Activated CD8-positive, alpha-beta T cell treated with anti-CD3 and anti-CD28 coated beads for 36 hours (primary cell): ENCODE measurements around the gene TPST1. TPM values are rescaled to one million over a fixed set of nuclear protein-coding genes. Genes with fewer than 3 reads are reported as not detected.
"Not testable (repeated sequence)": the region's sequence is repeated elsewhere in the genome, so short reads cannot be mapped to it uniquely, and the experiment has no call there.

Experiments
- ATAC-seq: fragments of 200-7000 bp; cut with Tn5 transposase; one replicate; pipeline ENCODE4 v1.10.0; 2021; ENCODE audit warnings: mild to moderate bottlenecking, moderate library complexity
- CTCF ChIA-PET: fragments of 350-600 bp; sonication (Branson Sonifier 250); formaldehyde crosslinking; loops from one replicate; lab custom pipeline; 2021; ENCODE audit warnings: antibody characterized with exemption; lab: Charles Lee
- POLR2A ChIA-PET: fragments of 350-600 bp; sonication (Branson Sonifier 250); formaldehyde crosslinking; loops from one replicate; lab custom pipeline; 2021; ENCODE audit warnings: antibody characterized with exemption; lab: Charles Lee
- DNase-seq: peaks from one replicate; pipeline ENCODE4 v3.0.0-alpha.2; 2020
- H3K27ac Mint-ChIP-seq: one replicate; pipeline ENCODE4 v1.8.0; 2021; ENCODE audit warnings: mild to moderate bottlenecking, mixed read lengths
- H3K27me3 Mint-ChIP-seq: one replicate; pipeline ENCODE4 v1.8.0; 2021; ENCODE audit warnings: mixed read lengths
- H3K36me3 Mint-ChIP-seq: one replicate; pipeline ENCODE4 v1.8.0; 2021; ENCODE audit warnings: low read depth, mixed read lengths
- H3K4me1 Mint-ChIP-seq: one replicate; pipeline ENCODE4 v1.8.0; 2021; ENCODE audit warnings: low read depth, mixed read lengths
- H3K4me3 Mint-ChIP-seq: one replicate; pipeline ENCODE4 v1.8.0; 2021; ENCODE audit warnings: mild to moderate bottlenecking, moderate library complexity, mixed read lengths
- H3K9me3 Mint-ChIP-seq: one replicate; pipeline ENCODE4 v1.8.0; 2021; ENCODE audit warnings: mixed read lengths
- intact Hi-C: fragments of 100-400 bp; cut with micrococcal nuclease; formaldehyde crosslinking; loops from one replicate; pipeline ENCODE4 v1.10.0; 2022
- total RNA-seq, 2 experiments: library from RNA; stranded (reverse); gene quantifications; one replicate each; pipeline ENCODE4 v1.2.3, GENCODE V29; 2021
- TF ChIP-seq, protein P1 (sequence below): fragments of 200-600 bp; IDR thresholded peaks from one replicate; pipeline ENCODE4 v1.8.0; 2022; ENCODE audit warnings: antibody characterized with exemption, mild to moderate bottlenecking

TPST1 gene
- total RNA-seq, 2 experiments from 2014 or later, result 2.4 TPM

DNA sequence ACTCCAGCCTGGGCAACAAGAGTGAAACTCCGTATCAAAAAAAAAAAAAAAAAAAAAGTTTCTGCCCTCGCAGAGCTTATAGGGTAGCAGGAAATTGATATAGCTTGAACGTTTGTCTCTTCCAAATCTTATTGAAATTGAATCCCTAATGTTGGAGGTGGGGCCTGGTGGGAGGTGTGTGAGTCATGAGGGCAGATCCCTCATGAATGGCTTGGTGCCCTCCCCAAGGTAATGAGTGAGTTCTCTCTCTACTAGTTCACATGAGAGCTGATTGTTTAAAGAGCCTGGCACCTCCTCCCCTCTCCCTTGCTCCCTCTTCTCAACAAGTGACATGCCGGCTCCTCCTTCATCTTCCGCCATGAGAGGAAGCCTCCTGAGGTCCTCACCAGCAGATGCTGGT lies 193.7 kb downstream of the TPST1 start:
- H3K36me3 Mint-ChIP-seq, result peaks cover 18% of the 10 kb centered on the region
- H3K4me3 Mint-ChIP-seq, ATAC-seq, H3K4me1 Mint-ChIP-seq, H3K27me3 Mint-ChIP-seq, CTCF ChIA-PET, H3K9me3 Mint-ChIP-seq, POLR2A ChIA-PET, DNase-seq, intact Hi-C loops, H3K27ac Mint-ChIP-seq: not testable (repeated sequence)

DNA sequence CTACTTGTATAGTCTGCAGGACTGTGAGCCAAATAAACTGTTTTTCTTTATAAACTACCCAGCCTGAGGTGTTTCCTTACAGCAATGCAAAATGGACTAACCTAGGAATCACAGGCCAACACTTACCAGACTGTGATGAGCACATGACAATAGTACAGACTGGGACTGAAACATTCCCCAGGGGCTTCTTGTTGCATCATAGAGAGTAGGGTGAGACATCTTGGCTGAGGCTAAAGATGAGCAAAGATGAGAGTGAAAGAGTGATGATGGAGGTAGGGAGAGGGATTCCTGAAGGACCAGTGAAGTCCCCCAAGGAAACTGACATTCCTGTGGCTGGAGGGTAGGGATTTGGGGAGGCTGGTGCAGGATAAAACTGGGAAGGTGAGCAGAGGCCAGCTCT lies 194.4 kb downstream of the TPST1 start:
- H3K9me3 Mint-ChIP-seq, result peaks cover 5% of the 10 kb centered on the region
- H3K27me3 Mint-ChIP-seq, result no peaks in the 10 kb centered on the region
- no peaks in the 10 kb centered on the region for H3K4me1 Mint-ChIP-seq
- H3K4me3 Mint-ChIP-seq, result no peak overlapping the region
- H3K36me3 Mint-ChIP-seq, result peaks cover 18% of the 10 kb centered on the region
- ChIA-PET POLR2A (no interaction called here), CTCF (no interaction called here)
- intact Hi-C loops, result no loop called here
- no peak for ATAC-seq
- TF ChIP-seq, protein P1, sequence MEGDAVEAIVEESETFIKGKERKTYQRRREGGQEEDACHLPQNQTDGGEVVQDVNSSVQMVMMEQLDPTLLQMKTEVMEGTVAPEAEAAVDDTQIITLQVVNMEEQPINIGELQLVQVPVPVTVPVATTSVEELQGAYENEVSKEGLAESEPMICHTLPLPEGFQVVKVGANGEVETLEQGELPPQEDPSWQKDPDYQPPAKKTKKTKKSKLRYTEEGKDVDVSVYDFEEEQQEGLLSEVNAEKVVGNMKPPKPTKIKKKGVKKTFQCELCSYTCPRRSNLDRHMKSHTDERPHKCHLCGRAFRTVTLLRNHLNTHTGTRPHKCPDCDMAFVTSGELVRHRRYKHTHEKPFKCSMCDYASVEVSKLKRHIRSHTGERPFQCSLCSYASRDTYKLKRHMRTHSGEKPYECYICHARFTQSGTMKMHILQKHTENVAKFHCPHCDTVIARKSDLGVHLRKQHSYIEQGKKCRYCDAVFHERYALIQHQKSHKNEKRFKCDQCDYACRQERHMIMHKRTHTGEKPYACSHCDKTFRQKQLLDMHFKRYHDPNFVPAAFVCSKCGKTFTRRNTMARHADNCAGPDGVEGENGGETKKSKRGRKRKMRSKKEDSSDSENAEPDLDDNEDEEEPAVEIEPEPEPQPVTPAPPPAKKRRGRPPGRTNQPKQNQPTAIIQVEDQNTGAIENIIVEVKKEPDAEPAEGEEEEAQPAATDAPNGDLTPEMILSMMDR, result no peak
- no peak overlapping the region for H3K27ac Mint-ChIP-seq
- DNase-seq, result no peak

DNA sequence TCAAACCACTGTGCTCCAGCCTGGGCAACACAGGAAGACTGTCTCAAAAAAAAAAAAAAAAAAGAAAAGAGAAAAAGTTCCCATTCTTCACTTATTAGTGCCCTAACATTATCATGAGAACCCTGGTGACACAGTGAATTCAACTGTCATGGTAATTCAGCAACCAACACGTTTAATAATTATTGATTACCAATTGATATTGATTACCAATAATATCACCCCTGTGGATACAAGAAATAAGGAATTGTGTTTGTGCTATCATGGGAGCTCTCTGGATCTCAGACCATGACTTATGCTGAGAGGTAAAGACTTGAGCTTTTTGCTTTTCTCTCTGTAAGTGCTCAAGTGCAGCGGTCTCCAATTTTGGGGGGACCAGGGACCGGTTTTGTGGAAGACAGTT lies 195.3 kb downstream of the TPST1 start:
- TF ChIP-seq, protein P1, result no peak
- DNase-seq (no peak), ATAC-seq (no peak)
- H3K4me3 Mint-ChIP-seq, result no peak overlapping the region
- H3K27ac Mint-ChIP-seq, result no peak overlapping the region
- ChIA-PET CTCF (no interaction called here), POLR2A (no interaction called here)
- intact Hi-C loops, result no loop called here
- H3K4me1 Mint-ChIP-seq, result no peaks in the 10 kb centered on the region
- peaks cover 5% of the 10 kb centered on the region for H3K9me3 Mint-ChIP-seq
- H3K27me3 Mint-ChIP-seq, result no peaks in the 10 kb centered on the region
- H3K36me3 Mint-ChIP-seq, result peaks cover 18% of the 10 kb centered on the region

DNA sequence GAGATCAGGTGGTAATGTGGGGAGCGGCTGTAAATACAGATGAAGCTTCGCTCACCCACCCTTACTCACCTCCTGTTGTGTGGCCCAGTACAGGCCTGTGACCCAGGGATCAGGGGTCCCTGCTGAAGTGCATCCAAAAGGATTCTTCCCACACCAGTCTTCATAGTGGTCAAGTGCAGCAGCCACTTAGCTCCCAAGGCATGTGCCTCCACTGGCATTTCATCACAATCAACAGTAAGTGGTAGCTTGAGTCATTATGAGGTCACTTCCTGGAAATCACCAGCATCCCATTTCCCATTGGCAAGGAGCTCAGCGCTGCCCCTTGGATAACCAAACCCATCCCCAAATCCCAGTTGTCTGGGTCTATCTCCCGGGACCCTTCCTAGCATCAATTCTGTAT lies 196.0 kb downstream of the TPST1 start:
- H3K4me1 Mint-ChIP-seq, intact Hi-C loops, ATAC-seq, DNase-seq, H3K9me3 Mint-ChIP-seq, H3K27ac Mint-ChIP-seq, POLR2A ChIA-PET, CTCF ChIA-PET, H3K27me3 Mint-ChIP-seq, H3K4me3 Mint-ChIP-seq: not testable (repeated sequence)
- peaks cover 18% of the 10 kb centered on the region for H3K36me3 Mint-ChIP-seq

DNA sequence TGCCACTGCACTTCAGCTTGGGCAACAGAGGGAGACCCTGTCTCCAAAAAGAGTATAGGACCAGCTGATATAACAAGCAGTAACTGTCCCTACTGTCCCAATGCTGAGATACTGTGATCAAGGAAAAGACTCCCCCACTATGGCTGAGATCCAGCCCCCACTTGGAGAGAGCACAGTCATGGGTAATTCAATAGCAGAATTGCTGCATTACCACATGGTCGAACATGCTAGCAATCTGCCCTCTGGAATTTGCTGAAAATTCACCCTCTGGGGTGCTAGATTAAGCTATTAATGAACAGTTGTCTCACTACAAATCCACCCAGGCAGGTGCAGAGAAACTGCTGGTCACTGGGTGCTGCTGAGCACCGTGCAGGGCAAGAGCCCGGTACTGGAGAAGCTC lies 196.8 kb downstream of the TPST1 start:
- H3K9me3 Mint-ChIP-seq, ATAC-seq, H3K27me3 Mint-ChIP-seq, H3K27ac Mint-ChIP-seq, DNase-seq, intact Hi-C loops, H3K4me1 Mint-ChIP-seq, POLR2A ChIA-PET, H3K4me3 Mint-ChIP-seq, CTCF ChIA-PET: not testable (repeated sequence)
- peaks cover 18% of the 10 kb centered on the region for H3K36me3 Mint-ChIP-seq

DNA sequence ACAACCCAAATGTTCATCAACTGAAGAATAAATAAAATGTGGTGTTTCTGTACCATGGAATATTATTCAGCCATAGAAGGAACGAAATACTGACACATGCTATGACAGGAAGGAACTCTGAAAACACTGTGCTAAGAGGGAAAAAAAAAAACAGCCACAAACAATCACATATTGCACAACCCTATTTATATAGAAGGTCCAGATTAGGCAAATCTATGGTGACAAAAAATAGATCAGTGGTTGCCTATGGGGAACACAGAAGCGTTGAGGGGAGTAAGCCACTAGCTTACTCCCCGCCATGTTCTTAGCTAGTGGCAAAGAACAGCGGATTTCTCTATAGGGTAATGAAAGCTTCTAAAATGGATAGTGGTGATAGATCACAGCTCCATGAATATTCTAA lies 198.4 kb downstream of the TPST1 start:
- POLR2A ChIA-PET, result no interaction called here
- TF ChIP-seq, protein P1, result no peak
- H3K36me3 Mint-ChIP-seq, result peaks cover 18% of the 10 kb centered on the region
- peaks cover 5% of the 10 kb centered on the region for H3K9me3 Mint-ChIP-seq
- ATAC-seq (no peak), DNase-seq (no peak)
- CTCF ChIA-PET, result interaction anchor here (1.5 kb wide), 1 partner anchor 10 kb away, joined by 3 read pairs; no protein-coding TSS in a partner anchor
- H3K27ac Mint-ChIP-seq, result no peak overlapping the region
- no peak overlapping the region for H3K4me3 Mint-ChIP-seq
- no peaks in the 10 kb centered on the region for H3K4me1 Mint-ChIP-seq
- intact Hi-C loops, result no loop called here
- no peaks in the 10 kb centered on the region for H3K27me3 Mint-ChIP-seq

DNA sequence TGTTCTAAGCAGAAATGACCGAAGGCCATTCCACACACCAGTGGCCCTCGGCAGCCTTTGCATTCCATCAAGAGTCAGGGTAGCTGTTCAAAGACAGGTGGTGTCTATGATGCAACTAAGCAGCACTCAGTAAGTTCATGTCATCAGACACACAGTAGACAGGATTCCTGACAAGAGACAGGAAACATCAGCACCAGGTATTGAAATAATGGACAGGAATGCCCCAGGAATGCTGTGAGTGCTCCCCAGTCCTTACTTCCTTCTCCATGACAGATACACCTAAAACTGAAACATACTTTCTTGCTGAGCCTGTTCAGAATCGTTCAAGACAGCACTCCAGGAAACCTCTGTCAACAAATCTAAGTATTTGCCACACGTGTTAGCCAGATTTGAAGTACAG lies 204.4 kb downstream of the TPST1 start:
- H3K4me1 Mint-ChIP-seq, result peaks cover 6% of the 10 kb centered on the region
- no peak overlapping the region for H3K27ac Mint-ChIP-seq
- ChIA-PET POLR2A (no interaction called here), CTCF (no interaction called here)
- no peaks in the 10 kb centered on the region for H3K9me3 Mint-ChIP-seq
- H3K27me3 Mint-ChIP-seq, result no peaks in the 10 kb centered on the region
- H3K36me3 Mint-ChIP-seq, result no peaks in the 10 kb centered on the region
- H3K4me3 Mint-ChIP-seq, result no peak overlapping the region
- no peak for ATAC-seq
- intact Hi-C loops, result no loop called here
- TF ChIP-seq, protein P1, result no peak
- DNase-seq, result no peak
